ENCODE measurements around the gene ACTRT2.

DNA sequence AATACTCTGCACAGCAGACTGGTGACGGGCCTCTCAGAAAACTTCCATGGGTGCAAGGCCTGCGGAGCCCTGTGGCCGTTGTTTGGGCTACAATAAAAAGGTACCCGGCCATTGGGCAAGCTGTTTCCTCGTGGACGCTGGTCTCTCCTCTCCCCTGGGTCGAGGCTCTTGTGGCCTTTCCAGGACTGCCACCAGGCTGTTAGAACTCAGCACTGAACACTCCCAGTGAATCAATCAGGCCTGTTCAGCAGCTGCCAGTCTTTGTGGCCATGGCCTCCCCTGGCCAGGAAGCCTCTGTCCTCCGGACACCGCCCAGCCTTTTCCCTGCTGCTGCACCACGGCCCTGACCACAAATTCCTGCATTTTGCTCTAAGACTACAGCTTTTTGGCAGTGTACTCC is 33.0 kb upstream of the ACTRT2 start:
- TF ChIP-seq, protein P1, sequence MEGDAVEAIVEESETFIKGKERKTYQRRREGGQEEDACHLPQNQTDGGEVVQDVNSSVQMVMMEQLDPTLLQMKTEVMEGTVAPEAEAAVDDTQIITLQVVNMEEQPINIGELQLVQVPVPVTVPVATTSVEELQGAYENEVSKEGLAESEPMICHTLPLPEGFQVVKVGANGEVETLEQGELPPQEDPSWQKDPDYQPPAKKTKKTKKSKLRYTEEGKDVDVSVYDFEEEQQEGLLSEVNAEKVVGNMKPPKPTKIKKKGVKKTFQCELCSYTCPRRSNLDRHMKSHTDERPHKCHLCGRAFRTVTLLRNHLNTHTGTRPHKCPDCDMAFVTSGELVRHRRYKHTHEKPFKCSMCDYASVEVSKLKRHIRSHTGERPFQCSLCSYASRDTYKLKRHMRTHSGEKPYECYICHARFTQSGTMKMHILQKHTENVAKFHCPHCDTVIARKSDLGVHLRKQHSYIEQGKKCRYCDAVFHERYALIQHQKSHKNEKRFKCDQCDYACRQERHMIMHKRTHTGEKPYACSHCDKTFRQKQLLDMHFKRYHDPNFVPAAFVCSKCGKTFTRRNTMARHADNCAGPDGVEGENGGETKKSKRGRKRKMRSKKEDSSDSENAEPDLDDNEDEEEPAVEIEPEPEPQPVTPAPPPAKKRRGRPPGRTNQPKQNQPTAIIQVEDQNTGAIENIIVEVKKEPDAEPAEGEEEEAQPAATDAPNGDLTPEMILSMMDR (IDR thresholded peaks at IDR 0.05): no peak
- TF ChIP-seq POLR2AphosphoS5 (IDR thresholded peaks at IDR 0.05) (no peak), EP300 (IDR thresholded peaks at IDR 0.05) (no peak)
